Liver (tissue), 9 donors: ENCODE data around the gene CLEC16A. TPM values are rescaled to one million over a fixed set of nuclear protein-coding genes. Genes with fewer than 3 reads are reported as not detected.

Experiments
- DNase-seq: peaks from one replicate; pipeline ENCODE4 v3.0.0-alpha.2; 2017; ENCODE audit warnings: low spot score
- H3K27ac ChIP-seq, 2 donors: one replicate each; pipeline ENCODE4 v1.7.0; 2013; ENCODE audit warnings: inconsistent platforms in 2 of 2, low read length in 2 of 2, control low read depth in 1 of 2, low read depth in 1 of 2, mild to moderate bottlenecking in 1 of 2
- H3K27me3 ChIP-seq, 4 donors: one replicate each; pipeline versions ENCODE4 v1.6.1 to v1.7.0; 2013; ENCODE audit warnings: low read length in 3 of 4, inconsistent platforms in 1 of 4, mild to moderate bottlenecking in 1 of 4, moderate library complexity in 1 of 4; ENCODE audit not compliant: control insufficient read depth in 4 of 4, insufficient read depth in 4 of 4
- H3K36me3 ChIP-seq, 4 donors: one replicate each; pipeline versions ENCODE4 v1.6.1 to v1.7.0; 2013; ENCODE audit warnings: low read length in 3 of 4, mild to moderate bottlenecking in 3 of 4, low read depth in 1 of 4, moderate library complexity in 1 of 4; ENCODE audit not compliant: control insufficient read depth in 4 of 4, insufficient read depth in 3 of 4
- H3K4me1 ChIP-seq, 4 donors: one replicate each; pipeline versions ENCODE4 v1.6.1 to v1.7.0; 2013; ENCODE audit warnings: low read length in 3 of 4, mild to moderate bottlenecking in 3 of 4, moderate library complexity in 1 of 4; ENCODE audit not compliant: control insufficient read depth in 4 of 4, insufficient read depth in 4 of 4
- H3K4me3 ChIP-seq, 3 donors: one replicate each; pipeline versions ENCODE4 v1.6.1 to v1.7.0; 2013; ENCODE audit warnings: low read length in 3 of 3, control low read depth in 1 of 3, low read depth in 1 of 3, mild to moderate bottlenecking in 1 of 3
- H3K9ac ChIP-seq, 2 donors: one replicate each; pipeline ENCODE4 v1.7.0; 2013; ENCODE audit warnings: low read length in 2 of 2, mild to moderate bottlenecking in 2 of 2, moderate library complexity in 2 of 2, control low read depth in 1 of 2, low read depth in 1 of 2
- H3K9me3 ChIP-seq, 4 donors: one replicate each; pipeline versions ENCODE4 v1.6.1 to v1.7.0; 2013; ENCODE audit warnings: low read length in 3 of 4; ENCODE audit not compliant: control insufficient read depth in 4 of 4
- ATF3 ChIP-seq: IDR thresholded peaks from 2 replicates; pipeline ENCODE4 v1.6.1; 2016; ENCODE audit warnings: antibody characterized with exemption
- CTCF ChIP-seq: fragments of 150-350 bp; IDR thresholded peaks from 2 replicates; pipeline ENCODE4 v1.5.1; 2017; ENCODE audit warnings: improper control_type of control experiment, low read depth, low read length; ENCODE audit not compliant: missing input control
- EGR1 ChIP-seq, 2 donors: IDR thresholded peaks; 2 replicates each; pipeline ENCODE4 v1.6.1; 2016 to 2018; ENCODE audit warnings: antibody characterized with exemption in 2 of 2, low read depth in 2 of 2
- FOXA1 ChIP-seq: IDR thresholded peaks from 2 replicates; pipeline ENCODE4 v1.6.1; 2016; ENCODE audit warnings: antibody characterized with exemption
- FOXA2 ChIP-seq: IDR thresholded peaks from 2 replicates; pipeline ENCODE4 v1.6.1; 2016; ENCODE audit warnings: antibody characterized with exemption
- GABPA ChIP-seq, 2 donors: IDR thresholded peaks in 1 of 2; conservative IDR thresholded peaks in 1 of 2; 2 replicates each; pipeline ENCODE4 v1.6.1; 2016; ENCODE audit warnings: antibody characterized with exemption in 2 of 2, mild to moderate bottlenecking in 1 of 2, moderate library complexity in 1 of 2
- HNF4A ChIP-seq, 2 donors: conservative IDR thresholded peaks; 2 replicates each; pipeline ENCODE4 v1.6.1; 2016; ENCODE audit warnings: antibody characterized with exemption in 2 of 2, mild to moderate bottlenecking in 2 of 2
- HNF4G ChIP-seq: IDR thresholded peaks from 2 replicates; pipeline ENCODE4 v1.6.1; 2016; ENCODE audit warnings: antibody characterized with exemption
- JUND ChIP-seq, 2 donors: IDR thresholded peaks; 2 replicates each; pipeline ENCODE4 v1.6.1; 2016; ENCODE audit warnings: antibody characterized with exemption in 2 of 2
- MAX ChIP-seq: IDR thresholded peaks from 2 replicates; pipeline ENCODE4 v1.6.1; 2016; ENCODE audit warnings: antibody characterized with exemption
- NR2F2 ChIP-seq: IDR thresholded peaks from 2 replicates; pipeline ENCODE4 v1.6.1; 2016; ENCODE audit warnings: antibody characterized with exemption
- RAD21 ChIP-seq, 2 donors: IDR thresholded peaks; 2 replicates each; pipeline ENCODE4 v1.6.1; 2016; ENCODE audit warnings: antibody characterized with exemption in 2 of 2, mild to moderate bottlenecking in 2 of 2
- REST ChIP-seq: IDR thresholded peaks from 2 replicates; pipeline ENCODE4 v1.6.1; 2016; ENCODE audit warnings: antibody characterized with exemption, mild to moderate bottlenecking
- RXRA ChIP-seq, 2 donors: IDR thresholded peaks; 2 replicates each; pipeline ENCODE4 v1.6.1; 2017 to 2018; ENCODE audit warnings: antibody characterized with exemption in 2 of 2, mild to moderate bottlenecking in 1 of 2
- SP1 ChIP-seq: IDR thresholded peaks from 2 replicates; pipeline ENCODE4 v1.6.1; 2018; ENCODE audit warnings: antibody characterized with exemption, mild to moderate bottlenecking
- TAF1 ChIP-seq: conservative IDR thresholded peaks from 2 replicates; pipeline ENCODE4 v1.6.1; 2016; ENCODE audit warnings: antibody characterized with exemption, mild to moderate bottlenecking
- YY1 ChIP-seq: IDR thresholded peaks from 2 replicates; pipeline ENCODE4 v1.6.1; 2016; ENCODE audit warnings: antibody characterized with exemption, mild to moderate bottlenecking
- ZBTB33 ChIP-seq: IDR thresholded peaks from 2 replicates; pipeline ENCODE4 v1.6.1; 2016; ENCODE audit warnings: antibody characterized with exemption
- WGBS: extraction: QIAGEN DNeasy Blood & Tissue Kit; methylation state at CpG from one replicate; pipeline ENCODE4 v1.1.7; 2013; 5-methylcytosine and 5-hydroxymethylcytosine counted together
- polyA plus RNA-seq, 2 donors: library from polyadenylated mRNA; stranded (reverse) in 1 of 2; unstranded in 1 of 2; fragments of 200-250 nt in 1 of 2; fragments of >200 nt in 1 of 2; fragmentation: Nextera tagmentation in 1 of 2; extraction: Ambion mirVana in 1 of 2; gene quantifications; one replicate each; pipeline versions ENCODE4 v1.2.1 to v1.2.3, GENCODE V29; 2013 to 2015
- total RNA-seq, 2 donors: library from RNA; depleted of rRNA; stranded (reverse); fragments of >200 nt; gene quantifications; one replicate each; pipeline ENCODE4 v1.2.3, GENCODE V29; 2014
- donor health status: healthy.
- donor health status: healthy.
- donor health status: healthy.
- donor health status: healthy.
- donor health status: healthy.

The CLEC16A gene
- total and polyA plus RNA-seq, 4 donors: 9.7 to 23.0 (median 17.4) TPM

GRCh38 chr16:10988164-10988803 is 43.9 kb downstream of the CLEC16A start:
- Histone ChIP-seq H3K4me1 (no peaks in the 10 kb centered on the region), H3K4me3 (no peak overlapping the region), H3K27ac (no peak overlapping the region), H3K9ac (no peak overlapping the region), H3K27me3 (no peaks in the 10 kb centered on the region), H3K36me3 (peaks cover 0 to 16% (median 5%) of the 10 kb centered on the region in 4 donors), H3K9me3 (no peaks in the 10 kb centered on the region)
- no peak for DNase-seq
- 69% methylated on average over 7 of the region's 7 CpGs for WGBS
- TF ChIP-seq FOXA1: no peak
- TF ChIP-seq GABPA (IDR thresholded peaks at IDR 0.05 in 1 of 2, conservative IDR thresholded peaks at IDR 0.05 in 1 of 2): no peak
- TF ChIP-seq YY1: no peak
- no peak for TF ChIP-seq MAX
- peak; percentile 10 for TF ChIP-seq CTCF
- TF ChIP-seq RAD21 (IDR thresholded peaks at IDR 0.05): peak in 1 of 2 donors; percentile 20
- no peak for TF ChIP-seq JUND (IDR thresholded peaks at IDR 0.05)
- no peak for TF ChIP-seq ZBTB33
- no peak for TF ChIP-seq NR2F2

GRCh38 chr16:10988879-10989278 is 44.5 kb downstream of the CLEC16A start:
- DNase-seq: no peak
- no peak overlapping the region for H3K9ac ChIP-seq
- H3K27me3 ChIP-seq: no peaks in the 10 kb centered on the region
- H3K4me3 ChIP-seq: no peak overlapping the region
- TF ChIP-seq MAX (no peak), NR2F2 (no peak), HNF4G (no peak), REST (no peak), FOXA1 (no peak), EGR1 (IDR thresholded peaks at IDR 0.05; ENCODE audit: low read depth in 2 of 2) (no peak), GABPA (IDR thresholded peaks at IDR 0.05 in 1 of 2, conservative IDR thresholded peaks at IDR 0.05 in 1 of 2) (no peak), RXRA (IDR thresholded peaks at IDR 0.05) (no peak), JUND (IDR thresholded peaks at IDR 0.05) (no peak), TAF1 (no peak), YY1 (no peak), ZBTB33 (no peak), SP1 (no peak), RAD21 (IDR thresholded peaks at IDR 0.05) (no peak), CTCF (no peak), HNF4A (conservative IDR thresholded peaks at IDR 0.05) (no peak), ATF3 (no peak), FOXA2 (no peak)
- H3K4me1 ChIP-seq: no peaks in the 10 kb centered on the region
- H3K27ac ChIP-seq: no peak overlapping the region
- WGBS: 95% methylated on average over 6 of the region's 6 CpGs
- no peaks in the 10 kb centered on the region for H3K9me3 ChIP-seq
- peaks cover 0 to 18% (median 6%) of the 10 kb centered on the region in 4 donors for H3K36me3 ChIP-seq
